Panc1 (cell line): ENCODE results near the gene GCAT. TPM values are rescaled to one million over a fixed set of nuclear protein-coding genes. Genes with fewer than 3 reads are reported as not detected.

Experiments used
- ATAC-seq: fragments of 200-7000 bp; cut with Tn5 transposase; 2 replicates; pipeline ENCODE4 v1.9.1; 2020; ENCODE audit warnings: mild to moderate bottlenecking, moderate library complexity
- BruUV-seq: library from RNA; stranded (reverse); fragments of 400-500 nt; replicated peaks from 2 replicates; lab custom pipeline; 2021; lab: Mats Ljungman, UMichigan
- CTCF ChIA-PET: fragments of 300-600 bp; sonication (Branson Sonifier 250); formaldehyde crosslinking; loops from one replicate; lab custom pipeline; 2022; ENCODE audit warnings: antibody characterized with exemption; lab: Charles Lee
- POLR2A ChIA-PET: fragments of 300-600 bp; sonication (Branson Sonifier 250); formaldehyde crosslinking; loops from one replicate; lab custom pipeline; 2022; ENCODE audit warnings: antibody characterized with exemption; lab: Charles Lee
- DNase-seq: peaks from one replicate; pipeline ENCODE4 v3.0.0-alpha.2; 2010; ENCODE audit warnings: low read depth, low spot score
- H3K27ac ChIP-seq: 2 replicates; pipeline ENCODE4 v1.5.1; 2011; ENCODE audit warnings: mild to moderate bottlenecking, low read length, inconsistent platforms
- H3K27me3 ChIP-seq: fragments of 200-500 bp; sonication (Bioruptor generic); 2 replicates; pipeline ENCODE4 v1.6.0; 2014; ENCODE audit warnings: low read length, inconsistent platforms; ENCODE audit not compliant: control insufficient read depth, insufficient read depth
- H3K36me3 ChIP-seq: fragments of 200-500 bp; sonication (Bioruptor generic); 2 replicates; pipeline ENCODE4 v1.5.1; 2014; ENCODE audit warnings: inconsistent platforms, mild to moderate bottlenecking, low read length, moderate library complexity; ENCODE audit not compliant: control insufficient read depth, insufficient read depth
- H3K4me1 ChIP-seq: 2 replicates; pipeline ENCODE4 v1.5.1; 2011; ENCODE audit warnings: inconsistent platforms, mild to moderate bottlenecking, low read length, moderate library complexity; ENCODE audit not compliant: control insufficient read depth, insufficient read depth
- H3K4me3 ChIP-seq, 2 experiments: 2 replicates each; pipeline ENCODE4 v1.5.1; 2011 to 2012; ENCODE audit warnings: low read depth in 2 of 2, low read length in 2 of 2, mild to moderate bottlenecking in 2 of 2, inconsistent platforms in 1 of 2, moderate library complexity in 1 of 2
- H3K9me3 ChIP-seq: fragments of 200-500 bp; sonication (Bioruptor generic); 2 replicates; pipeline ENCODE4 v1.5.1; 2014; ENCODE audit warnings: low read depth, mild to moderate bottlenecking, inconsistent platforms, low read length, moderate library complexity; ENCODE audit not compliant: control insufficient read depth, insufficient read depth
- POLR2AphosphoS5 ChIP-seq: IDR thresholded peaks from 2 replicates; pipeline ENCODE4 v1.6.1; 2012; ENCODE audit warnings: mild to moderate bottlenecking, low read depth, low read length, moderate library complexity
- SIN3A ChIP-seq: IDR thresholded peaks from 2 replicates; pipeline ENCODE4 v1.6.1; 2012; ENCODE audit warnings: low read depth, mild to moderate bottlenecking, low read length, moderate library complexity, borderline replicate concordance; ENCODE audit not compliant: insufficient read depth
- TCF7L2 ChIP-seq: IDR thresholded peaks from 2 replicates; pipeline ENCODE4 v1.6.1; 2011; ENCODE audit warnings: mild to moderate bottlenecking, low read depth, low read length, inconsistent platforms
- in situ Hi-C: cut with HindIII; loops from 2 replicates; pipeline ENCODE4 v1.10.0; 2016; ENCODE audit warnings: low sequenced_read_pairs, low pct_unique_long_range_greater_than_20kb
- intact Hi-C: fragments of 100-400 bp; cut with micrococcal nuclease; formaldehyde crosslinking; loops from one replicate; pipeline ENCODE4 v1.10.0; 2022; ENCODE audit not compliant: unreplicated experiment
- total RNA-seq: library from RNA; stranded (reverse); gene quantifications from one replicate; pipeline ENCODE4 v1.2.1, GENCODE V29; 2021; ENCODE audit not compliant: unreplicated experiment
- TF ChIP-seq, protein P1 (sequence below): fragments of 450-650 bp; IDR thresholded peaks from 2 replicates; pipeline ENCODE4 v1.5.1; 2017; ENCODE audit warnings: mild to moderate bottlenecking
- TF ChIP-seq, protein P2 (sequence below), 2 experiments: IDR thresholded peaks; 2 replicates each; pipeline ENCODE4 v1.6.1; 2011 to 2012; ENCODE audit warnings: low read depth in 2 of 2, control low read depth in 1 of 2, low read length in 1 of 2, mild to moderate bottlenecking in 1 of 2, moderate library complexity in 1 of 2; ENCODE audit not compliant: insufficient read depth in 1 of 2

Gene GCAT
- total RNA-seq, 1 experiment from 2014 or later: 11.2 TPM

DNA sequence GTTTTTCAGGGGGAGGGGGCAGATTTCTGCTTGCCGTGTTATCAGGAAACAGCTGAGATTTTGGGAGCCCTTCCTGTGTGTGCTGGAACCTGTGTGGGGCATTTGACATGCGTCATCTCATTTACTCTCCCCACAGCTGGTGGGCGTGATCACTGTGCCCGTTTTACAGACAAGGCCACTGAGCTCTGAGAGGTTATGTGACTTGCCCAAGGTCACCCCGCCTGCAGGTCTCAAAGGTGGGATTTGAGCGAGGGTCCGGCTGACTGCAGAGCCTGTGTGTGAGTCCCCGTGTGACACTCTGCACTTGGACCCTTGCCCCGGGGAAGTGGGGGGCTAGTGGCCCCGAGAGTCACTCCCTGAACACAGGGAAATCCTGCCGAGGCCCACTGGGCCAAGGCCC, 48.5 kb upstream of the GCAT start:
- no peak overlapping the region for H3K27ac ChIP-seq
- no TSS peak for BruUV-seq
- TF ChIP-seq POLR2AphosphoS5: no peak
- TF ChIP-seq, protein P1, sequence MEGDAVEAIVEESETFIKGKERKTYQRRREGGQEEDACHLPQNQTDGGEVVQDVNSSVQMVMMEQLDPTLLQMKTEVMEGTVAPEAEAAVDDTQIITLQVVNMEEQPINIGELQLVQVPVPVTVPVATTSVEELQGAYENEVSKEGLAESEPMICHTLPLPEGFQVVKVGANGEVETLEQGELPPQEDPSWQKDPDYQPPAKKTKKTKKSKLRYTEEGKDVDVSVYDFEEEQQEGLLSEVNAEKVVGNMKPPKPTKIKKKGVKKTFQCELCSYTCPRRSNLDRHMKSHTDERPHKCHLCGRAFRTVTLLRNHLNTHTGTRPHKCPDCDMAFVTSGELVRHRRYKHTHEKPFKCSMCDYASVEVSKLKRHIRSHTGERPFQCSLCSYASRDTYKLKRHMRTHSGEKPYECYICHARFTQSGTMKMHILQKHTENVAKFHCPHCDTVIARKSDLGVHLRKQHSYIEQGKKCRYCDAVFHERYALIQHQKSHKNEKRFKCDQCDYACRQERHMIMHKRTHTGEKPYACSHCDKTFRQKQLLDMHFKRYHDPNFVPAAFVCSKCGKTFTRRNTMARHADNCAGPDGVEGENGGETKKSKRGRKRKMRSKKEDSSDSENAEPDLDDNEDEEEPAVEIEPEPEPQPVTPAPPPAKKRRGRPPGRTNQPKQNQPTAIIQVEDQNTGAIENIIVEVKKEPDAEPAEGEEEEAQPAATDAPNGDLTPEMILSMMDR: no peak
- TF ChIP-seq, protein P2, sequence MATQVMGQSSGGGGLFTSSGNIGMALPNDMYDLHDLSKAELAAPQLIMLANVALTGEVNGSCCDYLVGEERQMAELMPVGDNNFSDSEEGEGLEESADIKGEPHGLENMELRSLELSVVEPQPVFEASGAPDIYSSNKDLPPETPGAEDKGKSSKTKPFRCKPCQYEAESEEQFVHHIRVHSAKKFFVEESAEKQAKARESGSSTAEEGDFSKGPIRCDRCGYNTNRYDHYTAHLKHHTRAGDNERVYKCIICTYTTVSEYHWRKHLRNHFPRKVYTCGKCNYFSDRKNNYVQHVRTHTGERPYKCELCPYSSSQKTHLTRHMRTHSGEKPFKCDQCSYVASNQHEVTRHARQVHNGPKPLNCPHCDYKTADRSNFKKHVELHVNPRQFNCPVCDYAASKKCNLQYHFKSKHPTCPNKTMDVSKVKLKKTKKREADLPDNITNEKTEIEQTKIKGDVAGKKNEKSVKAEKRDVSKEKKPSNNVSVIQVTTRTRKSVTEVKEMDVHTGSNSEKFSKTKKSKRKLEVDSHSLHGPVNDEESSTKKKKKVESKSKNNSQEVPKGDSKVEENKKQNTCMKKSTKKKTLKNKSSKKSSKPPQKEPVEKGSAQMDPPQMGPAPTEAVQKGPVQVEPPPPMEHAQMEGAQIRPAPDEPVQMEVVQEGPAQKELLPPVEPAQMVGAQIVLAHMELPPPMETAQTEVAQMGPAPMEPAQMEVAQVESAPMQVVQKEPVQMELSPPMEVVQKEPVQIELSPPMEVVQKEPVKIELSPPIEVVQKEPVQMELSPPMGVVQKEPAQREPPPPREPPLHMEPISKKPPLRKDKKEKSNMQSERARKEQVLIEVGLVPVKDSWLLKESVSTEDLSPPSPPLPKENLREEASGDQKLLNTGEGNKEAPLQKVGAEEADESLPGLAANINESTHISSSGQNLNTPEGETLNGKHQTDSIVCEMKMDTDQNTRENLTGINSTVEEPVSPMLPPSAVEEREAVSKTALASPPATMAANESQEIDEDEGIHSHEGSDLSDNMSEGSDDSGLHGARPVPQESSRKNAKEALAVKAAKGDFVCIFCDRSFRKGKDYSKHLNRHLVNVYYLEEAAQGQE (IDR thresholded peaks at IDR 0.05; ENCODE audit: insufficient read depth in 1 of 2, low read depth in 2 of 2, low read length in 1 of 2): no peak
- no peak for TF ChIP-seq SIN3A
- TF ChIP-seq TCF7L2: no peak
- CTCF ChIA-PET: no interaction called here
- ATAC-seq (no peak), DNase-seq (no peak)
- no peaks in the 10 kb centered on the region for H3K27me3 ChIP-seq
- no peaks in the 10 kb centered on the region for H3K9me3 ChIP-seq
- intact Hi-C loops (no loop called here), in situ Hi-C loops (no loop called here)
- no peak overlapping the region for H3K4me3 ChIP-seq
- POLR2A ChIA-PET: no interaction called here
- H3K4me1 ChIP-seq: peaks cover 4% of the 10 kb centered on the region
- no peaks in the 10 kb centered on the region for H3K36me3 ChIP-seq

DNA sequence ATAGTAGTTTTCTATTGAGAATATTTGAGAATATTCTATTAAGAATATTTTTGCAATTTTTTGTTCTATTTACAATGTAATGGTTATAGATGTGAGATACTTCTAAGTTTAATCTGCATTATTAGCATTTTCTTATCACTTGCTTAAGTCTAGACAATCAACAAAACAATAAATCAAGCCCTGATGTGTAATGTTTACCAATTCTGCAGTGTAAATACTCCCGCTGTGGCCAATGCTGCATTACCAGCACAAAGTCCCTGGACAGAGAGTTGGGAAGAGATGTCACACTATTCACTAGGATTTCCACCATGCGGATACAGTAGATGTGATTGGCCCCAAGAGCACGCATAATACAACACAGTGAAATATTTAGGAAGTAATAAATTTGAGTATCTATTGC, 47.6 kb upstream of the GCAT start:
- DNase-seq (no peak), ATAC-seq (no peak)
- TSS peak; percentile 44 for BruUV-seq
- Histone ChIP-seq H3K9me3 (no peaks in the 10 kb centered on the region), H3K4me3 (no peak overlapping the region), H3K36me3 (no peaks in the 10 kb centered on the region), H3K27ac (no peak overlapping the region), H3K27me3 (no peaks in the 10 kb centered on the region), H3K4me1 (peaks cover 4% of the 10 kb centered on the region)
- TF ChIP-seq, protein P2 (IDR thresholded peaks at IDR 0.05; ENCODE audit: insufficient read depth in 1 of 2, low read depth in 2 of 2, low read length in 1 of 2): no peak
- TF ChIP-seq SIN3A (no peak), TCF7L2 (no peak), POLR2AphosphoS5 (no peak)
- TF ChIP-seq, protein P1: no peak
- intact Hi-C loops (no loop called here), in situ Hi-C loops (no loop called here)
- POLR2A ChIA-PET: no interaction called here
- CTCF ChIA-PET: no interaction called here
